Activated CD4-positive, alpha-beta T cell treated with anti-CD3 and anti-CD28 coated beads, Interleukin-2, Interleukin-6, amounts not matched to agents 100 ng/mL and 50 ng/mL, durations not matched to agents 16 hours and 8 hours (primary cell): Measurements from ENCODE around the gene TPBGL.

Source experiments
- DNase-seq: peaks from one replicate; pipeline ENCODE4 v3.0.0-alpha.2; 2020

The TPBGL gene, protein sequence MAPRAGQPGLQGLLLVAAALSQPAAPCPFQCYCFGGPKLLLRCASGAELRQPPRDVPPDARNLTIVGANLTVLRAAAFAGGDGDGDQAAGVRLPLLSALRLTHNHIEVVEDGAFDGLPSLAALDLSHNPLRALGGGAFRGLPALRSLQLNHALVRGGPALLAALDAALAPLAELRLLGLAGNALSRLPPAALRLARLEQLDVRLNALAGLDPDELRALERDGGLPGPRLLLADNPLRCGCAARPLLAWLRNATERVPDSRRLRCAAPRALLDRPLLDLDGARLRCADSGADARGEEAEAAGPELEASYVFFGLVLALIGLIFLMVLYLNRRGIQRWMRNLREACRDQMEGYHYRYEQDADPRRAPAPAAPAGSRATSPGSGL

DNA sequence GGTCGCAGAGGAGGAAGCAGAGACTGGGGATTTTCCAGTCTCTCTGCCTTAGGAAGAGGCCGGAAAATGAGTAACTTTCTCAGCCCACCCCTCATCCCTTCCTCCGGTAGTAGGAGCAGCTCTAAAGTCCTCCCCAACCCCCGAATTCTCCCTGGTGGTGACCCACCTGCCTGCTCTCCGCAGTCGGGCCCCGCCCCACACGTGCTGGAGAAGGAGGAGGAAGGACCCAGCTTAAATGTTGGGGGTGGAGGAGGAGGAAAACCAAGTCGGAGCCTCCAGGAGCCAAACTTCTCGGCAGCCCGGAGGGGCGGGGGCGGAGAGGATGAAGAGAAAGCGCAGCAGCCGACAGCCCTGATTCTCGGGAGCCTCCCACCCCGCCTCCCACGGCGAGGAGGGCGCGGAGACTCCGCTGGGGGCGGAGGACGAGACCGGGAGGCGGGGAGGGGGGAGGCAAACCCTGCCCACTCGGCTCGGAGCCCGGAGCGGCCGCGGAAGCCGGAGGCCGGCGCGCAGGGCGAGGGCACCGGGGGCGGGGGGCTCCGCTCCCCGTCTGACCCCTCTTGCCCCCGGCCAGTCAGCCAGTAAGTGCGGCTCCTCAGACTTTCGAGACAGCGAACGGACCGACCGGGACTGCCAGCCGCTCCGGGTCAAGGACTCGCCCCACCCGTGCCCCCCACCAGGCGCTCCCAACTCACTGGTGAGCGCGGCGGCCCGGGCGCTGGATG, at the start of gene TPBGL:
Gene TPBGL, plus strand, starts transcription at position 464 of the 725 bp plus-strand sequence. CDS start 276 bp downstream, outside the sequence.
- DNase-seq, result no peak

DNA sequence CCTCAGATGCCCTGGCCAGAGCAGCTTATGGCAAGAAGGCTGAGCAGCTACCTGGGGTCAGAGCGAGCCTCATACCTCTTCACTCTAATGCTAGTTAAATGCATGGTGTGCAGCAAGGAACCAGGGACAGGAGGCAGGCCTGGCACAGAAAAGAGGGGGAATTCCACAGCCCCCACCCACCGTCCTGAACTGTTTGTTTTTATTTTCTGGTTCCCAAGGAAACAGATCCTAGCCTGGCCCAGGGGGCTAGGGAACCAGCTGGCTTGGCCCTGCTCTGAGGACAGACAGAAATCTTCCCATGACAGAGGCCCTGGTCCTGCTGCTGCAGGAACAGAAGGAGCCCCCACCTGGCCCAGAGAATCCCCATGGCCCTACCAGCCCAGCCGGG, 49.2 kb upstream of the TPBGL start:
- no peak for DNase-seq

DNA sequence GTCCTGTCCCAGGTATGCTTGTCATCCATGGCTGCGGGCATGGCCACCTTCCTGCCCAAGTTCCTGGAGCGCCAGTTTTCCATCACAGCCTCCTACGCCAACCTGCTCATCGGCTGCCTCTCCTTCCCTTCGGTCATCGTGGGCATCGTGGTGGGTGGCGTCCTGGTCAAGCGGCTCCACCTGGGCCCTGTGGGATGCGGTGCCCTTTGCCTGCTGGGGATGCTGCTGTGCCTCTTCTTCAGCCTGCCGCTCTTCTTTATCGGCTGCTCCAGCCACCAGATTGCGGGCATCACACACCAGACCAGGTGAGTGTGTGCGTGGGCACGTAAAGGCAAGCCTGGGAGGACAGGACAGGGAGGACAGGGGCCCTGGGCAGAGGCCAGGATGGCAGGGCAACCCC, 47.3 kb upstream of the TPBGL start:
- DNase-seq, result no peak

DNA sequence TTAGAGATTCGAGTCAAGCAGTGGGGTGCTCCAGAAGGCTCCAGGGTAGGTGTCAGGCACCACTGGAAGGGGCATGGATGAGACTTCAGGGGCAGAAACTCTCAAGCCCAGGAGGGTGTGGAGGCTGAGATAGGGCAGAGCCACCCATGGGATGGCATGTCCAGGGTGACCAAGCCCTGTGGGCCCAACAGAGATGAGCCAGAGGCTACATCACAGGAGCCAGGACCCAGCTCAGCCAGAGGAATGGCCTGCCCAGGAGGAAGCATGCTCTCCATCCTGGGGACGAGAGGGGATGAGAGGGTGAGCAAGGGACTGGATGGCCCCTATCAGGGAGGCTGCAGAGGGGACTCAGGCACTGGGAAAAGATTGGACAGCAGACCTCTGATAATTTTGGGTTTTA, 46.9 kb upstream of the TPBGL start:
- no peak for DNase-seq

DNA sequence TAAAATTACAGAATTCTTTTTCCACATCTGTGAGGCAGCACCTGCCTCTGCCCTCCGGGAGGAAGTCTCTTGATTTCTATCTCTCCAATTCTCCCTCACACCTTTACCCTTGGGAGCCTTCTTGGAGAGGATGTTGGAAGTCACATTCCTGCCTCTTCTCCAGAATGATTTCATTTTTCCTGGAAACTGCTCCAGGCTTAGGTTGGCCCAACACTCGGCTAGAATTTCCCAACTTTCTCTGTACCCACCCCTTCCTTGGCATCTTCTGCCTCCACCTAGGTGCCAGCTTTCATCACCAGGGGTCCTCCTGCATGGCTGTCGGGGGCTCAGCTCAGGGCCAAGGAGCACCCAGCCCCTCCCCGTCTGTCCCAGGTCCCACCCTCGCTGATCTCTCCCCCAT, 46.4 kb upstream of the TPBGL start:
- no peak for DNase-seq

DNA sequence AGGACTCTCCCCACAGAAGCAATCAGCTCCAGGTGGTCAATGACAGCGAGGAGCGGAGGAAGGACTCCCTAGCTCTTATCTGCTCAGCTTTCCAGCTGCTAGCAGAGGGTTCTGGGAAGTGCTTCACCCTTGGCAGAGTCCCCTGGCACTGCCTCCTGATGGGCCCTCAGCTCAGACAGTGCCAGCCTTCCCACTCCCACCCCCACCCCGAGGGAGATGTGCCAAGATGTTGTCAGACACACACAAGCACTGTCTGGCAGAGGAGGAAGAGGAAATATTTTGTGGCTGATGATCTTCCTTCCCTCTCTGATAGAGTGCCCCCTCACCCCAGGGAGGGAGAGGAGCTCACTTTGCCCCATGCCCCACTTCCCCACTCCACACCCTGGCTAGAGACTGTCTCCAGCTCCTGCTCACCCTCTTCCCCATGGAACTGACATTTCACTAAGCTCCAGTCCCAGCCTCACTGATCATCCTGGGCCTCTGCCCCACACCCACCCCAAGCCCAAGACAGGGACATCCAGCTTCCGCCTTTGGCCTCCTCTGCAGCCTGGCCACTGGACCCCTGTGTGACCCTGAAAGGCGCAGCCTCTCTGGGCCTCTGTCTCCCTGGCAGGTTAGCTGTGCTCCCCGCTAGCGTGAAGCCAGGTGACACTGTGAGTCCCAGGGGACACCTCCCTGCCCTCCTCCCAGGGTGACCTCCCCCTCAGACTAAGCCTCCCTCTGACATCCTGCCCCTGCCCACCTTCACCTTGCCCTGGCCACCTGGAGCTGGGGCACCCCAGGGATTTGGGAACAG, 45.2 kb upstream of the TPBGL start:
- DNase-seq, result no peak

DNA sequence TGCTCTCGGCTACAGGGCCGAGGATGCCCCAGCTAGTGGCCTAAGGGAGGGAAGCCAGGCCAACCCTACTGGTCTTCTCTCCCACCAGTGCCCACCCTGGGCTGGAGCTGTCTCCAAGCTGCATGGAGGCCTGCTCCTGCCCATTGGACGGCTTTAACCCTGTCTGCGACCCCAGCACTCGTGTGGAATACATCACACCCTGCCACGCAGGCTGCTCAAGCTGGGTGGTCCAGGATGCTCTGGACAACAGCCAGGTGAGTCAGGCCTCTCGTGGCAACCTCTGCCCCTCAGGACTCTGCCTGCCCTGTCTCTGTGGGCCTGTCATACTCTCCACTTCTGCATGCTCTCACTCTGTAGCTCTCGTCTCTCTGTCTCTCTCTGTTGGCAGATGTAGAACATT, 44.1 kb upstream of the TPBGL start:
- no peak for DNase-seq

DNA sequence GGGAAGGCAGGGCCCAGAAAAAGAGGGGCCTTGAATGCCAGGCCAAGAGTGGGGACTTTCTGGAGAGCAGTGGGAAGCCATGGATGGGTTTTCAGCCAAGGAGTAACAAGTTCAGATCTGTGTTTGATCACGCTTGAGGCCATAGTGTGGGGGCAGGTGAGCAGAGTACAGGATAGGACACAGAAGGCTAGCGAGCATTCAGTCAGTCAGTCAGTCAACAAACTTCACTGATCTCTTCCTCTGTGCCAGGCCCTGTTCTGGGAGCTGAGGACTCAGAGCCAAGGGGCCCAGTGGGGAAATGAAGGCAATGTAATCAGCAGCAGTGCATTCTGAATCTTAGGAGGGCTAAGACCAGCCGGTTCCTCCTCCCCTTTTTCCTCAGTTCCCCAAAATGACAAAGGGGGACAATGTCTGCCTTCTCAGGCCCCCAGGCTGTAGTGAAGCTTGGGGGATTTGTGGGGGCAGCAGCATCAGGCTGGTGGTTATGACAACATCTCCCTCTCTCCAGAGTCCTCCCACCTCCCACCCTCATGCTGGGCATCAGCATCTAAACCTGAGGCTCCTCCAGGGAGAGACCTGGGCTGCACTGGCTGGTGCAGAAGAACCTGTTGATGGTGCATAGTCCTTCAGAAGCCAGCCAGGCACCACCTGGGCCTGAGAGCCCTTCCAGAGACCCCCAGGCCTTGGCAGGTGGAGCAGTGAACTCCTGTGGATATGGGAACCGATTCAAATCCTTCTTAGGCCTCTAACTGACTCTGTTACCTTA, 42.9 kb upstream of the TPBGL start:
- no peak for DNase-seq

DNA sequence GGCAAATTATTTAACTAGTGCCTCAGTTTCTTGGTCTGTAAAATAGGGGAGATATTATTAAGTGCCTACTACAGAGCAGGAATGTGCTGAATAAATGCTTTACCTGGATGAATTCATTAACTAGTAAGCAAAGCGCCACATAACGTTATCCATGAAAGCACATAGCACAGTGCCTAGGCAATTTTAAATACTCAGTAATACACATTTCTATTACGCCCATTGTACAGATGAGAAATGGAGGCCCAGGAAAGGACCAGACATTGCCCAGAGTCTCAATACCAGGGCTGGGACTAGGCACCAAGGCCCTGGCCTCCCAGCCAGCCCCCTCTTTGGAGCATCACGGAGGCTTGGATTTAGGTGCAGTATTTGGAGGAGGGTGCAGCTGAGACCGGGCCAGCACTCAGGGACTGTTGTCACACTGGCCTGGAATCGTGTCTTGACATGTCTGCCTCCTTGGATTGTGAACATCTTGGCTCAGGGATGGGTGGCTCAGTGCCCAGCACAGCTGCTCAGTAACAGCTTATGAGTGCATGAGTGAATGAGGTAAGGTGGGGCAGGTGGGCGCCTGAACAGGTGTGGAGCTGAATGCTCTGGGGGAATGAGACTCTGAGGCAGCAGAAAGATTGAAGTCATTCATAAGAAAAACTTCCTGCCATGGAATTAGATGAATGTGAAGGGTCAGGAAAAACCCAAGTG, 42.1 kb upstream of the TPBGL start:
- no peak for DNase-seq

DNA sequence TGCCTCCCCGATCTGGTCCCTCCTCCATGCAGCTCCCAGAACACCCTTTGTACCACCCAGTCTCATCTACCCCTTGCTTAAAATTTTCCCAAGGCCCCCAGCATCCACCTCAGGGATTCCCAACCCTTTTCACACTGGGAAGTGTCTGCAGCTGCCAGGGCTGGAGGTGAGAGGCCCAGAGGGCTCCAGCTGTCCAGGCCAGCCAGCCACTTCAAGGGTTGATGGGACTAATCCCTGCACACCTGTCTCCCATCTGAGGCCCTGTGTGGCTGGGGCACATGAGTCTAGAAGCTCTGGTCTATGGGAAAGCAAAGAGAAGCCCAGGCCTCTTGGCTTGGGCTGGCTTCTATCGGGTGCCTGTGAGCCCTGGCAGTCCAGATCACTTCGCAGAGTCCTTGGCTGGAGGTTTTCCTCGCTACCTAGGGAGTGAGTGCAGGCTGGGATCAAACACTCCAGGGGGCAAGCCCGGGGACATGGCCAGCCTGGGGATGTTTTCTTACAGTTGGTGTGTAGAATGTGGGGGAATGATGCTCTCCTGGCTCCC, 41.1 kb upstream of the TPBGL start:
- no peak for DNase-seq

DNA sequence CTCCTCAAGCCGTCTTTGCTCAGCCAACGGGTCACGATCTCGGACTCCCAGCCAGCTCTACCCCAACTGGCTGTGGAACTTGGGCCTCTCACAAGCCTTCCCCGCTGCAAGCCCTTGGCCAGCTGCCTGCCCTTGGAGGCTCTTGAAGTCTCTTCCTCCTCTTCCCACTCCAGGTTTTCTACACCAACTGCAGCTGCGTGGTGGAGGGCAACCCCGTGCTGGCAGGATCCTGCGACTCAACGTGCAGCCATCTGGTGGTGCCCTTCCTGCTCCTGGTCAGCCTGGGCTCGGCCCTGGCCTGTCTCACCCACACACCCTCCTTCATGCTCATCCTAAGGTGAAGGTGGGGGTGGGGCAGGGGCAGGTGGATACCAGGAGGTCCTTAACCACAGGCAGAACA, 40.5 kb upstream of the TPBGL start:
- no peak for DNase-seq

DNA sequence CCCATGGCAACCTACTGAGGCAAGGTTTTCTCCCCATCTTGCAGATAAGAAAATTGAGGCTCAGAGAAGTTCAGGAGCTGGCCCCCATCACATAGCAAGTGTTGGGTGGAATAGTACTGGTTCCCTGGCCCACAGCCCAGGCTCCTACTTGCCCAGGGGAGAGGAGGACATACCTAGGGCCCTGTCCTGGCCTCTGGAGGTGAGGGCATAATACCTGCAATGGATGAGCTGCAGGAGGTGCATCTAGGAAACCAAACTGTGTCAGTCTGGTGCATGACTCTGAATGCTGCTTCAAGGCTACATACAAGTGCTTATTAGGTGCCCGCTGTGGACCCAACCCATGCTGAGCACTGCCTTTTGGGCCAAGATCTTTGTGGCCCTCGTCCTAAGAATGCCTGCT, 40.0 kb upstream of the TPBGL start:
- no peak for DNase-seq

DNA sequence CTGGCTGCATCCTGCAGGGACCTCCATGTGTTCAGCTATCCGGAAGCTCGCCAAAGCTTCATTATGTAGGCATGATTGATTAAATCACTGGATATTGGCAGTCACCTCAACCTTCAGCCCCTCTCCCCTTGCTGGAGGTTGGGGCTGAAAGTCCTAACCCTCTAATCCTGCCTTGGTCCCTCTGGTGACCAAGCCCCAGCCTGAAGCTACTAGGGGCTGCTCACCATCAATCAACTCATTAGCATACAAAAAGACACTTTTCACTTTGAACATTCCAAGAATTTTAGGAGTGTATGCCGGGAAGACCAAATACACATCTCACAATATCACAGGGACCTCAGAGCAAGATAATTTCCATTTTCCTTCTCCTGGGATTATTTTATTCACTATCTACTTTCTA, 38.8 kb upstream of the TPBGL start:
- no peak for DNase-seq

DNA sequence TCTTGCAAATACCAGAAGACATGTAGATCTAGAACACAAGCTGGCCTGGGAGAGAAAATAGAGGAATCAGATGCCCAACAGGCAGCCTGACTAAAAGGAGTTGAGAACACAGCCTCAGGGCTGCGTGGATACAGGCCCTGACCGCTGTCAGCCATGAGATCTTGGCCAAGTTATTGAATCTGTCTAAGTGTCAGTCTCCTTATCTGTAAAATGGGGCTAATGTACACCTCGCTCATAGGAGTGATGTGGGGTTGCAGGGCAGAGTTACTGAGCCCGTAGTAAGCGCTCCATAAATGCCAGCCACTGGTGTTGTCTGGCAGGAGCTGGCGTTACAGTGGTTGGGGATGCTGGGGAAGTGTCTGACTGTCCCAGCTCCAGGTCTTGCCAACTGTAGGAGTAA, 38.4 kb upstream of the TPBGL start:
- no peak for DNase-seq

DNA sequence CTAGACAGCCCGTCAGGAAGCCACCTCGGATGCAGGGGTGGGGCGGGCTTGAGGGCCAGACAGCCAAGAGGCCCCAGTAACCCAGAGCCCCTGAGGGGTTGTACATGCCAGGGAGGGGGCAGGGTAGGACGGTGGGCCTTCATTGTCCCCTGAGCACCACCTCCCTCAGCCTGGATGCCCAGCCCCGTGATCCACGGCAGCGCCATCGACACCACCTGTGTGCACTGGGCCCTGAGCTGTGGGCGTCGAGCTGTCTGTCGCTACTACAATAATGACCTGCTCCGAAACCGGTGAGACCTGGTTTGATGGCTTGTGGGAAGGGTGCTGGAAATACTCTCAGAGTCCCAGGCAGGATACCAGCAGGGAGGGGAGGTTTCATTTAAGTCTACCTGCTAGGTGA, 37.4 kb upstream of the TPBGL start:
- DNase-seq, result no peak

DNA sequence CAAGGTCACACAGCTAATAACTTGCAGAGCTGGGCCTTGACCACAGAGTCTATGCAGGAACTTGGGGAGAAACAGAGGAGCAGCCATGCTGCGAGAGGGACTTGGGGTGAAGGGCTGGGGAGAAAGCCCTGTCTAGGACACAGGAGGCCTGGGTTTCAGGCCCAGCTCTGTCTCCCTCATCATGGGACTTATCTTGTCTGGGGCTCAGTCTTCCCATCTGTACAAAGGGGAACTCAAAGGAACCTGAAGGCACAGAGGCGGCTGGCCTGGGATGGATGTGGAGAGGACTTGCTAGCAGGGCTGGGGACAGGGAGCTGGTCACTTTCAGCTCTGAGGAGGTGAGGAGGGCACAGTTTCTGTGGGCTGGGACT, 36.9 kb upstream of the TPBGL start:
- no peak for DNase-seq

DNA sequence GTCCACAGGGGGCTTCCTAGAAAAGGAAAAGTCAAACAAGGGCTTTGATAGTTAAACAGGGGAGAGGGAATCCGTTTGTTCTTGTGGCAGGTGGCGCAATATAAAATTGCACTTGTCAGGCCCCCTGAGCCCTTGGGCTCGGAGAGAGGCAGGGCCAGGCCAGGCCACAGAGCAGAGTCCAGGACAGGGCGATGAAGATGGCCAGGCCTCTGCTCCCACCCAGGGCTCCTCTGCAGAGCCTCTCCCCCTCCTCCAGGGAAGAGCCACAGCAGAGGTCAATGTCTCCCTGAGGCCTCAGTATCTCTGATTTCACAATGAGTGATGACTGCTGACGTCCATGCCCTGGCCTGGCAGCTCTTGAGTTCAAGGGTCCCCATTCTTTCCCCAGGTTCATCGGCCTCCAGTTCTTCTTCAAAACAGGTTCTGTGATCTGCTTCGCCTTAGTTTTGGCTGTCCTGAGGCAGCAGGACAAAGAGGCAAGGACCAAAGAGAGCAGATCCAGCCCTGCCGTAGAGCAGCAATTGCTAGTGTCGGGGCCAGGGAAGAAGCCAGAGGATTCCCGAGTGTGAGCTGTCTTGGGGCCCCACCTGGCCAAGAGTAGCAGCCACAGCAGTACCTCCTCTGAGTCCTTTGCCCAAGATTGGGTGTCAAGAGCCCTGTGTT, 36.4 kb upstream of the TPBGL start:
- DNase-seq, result no peak

DNA sequence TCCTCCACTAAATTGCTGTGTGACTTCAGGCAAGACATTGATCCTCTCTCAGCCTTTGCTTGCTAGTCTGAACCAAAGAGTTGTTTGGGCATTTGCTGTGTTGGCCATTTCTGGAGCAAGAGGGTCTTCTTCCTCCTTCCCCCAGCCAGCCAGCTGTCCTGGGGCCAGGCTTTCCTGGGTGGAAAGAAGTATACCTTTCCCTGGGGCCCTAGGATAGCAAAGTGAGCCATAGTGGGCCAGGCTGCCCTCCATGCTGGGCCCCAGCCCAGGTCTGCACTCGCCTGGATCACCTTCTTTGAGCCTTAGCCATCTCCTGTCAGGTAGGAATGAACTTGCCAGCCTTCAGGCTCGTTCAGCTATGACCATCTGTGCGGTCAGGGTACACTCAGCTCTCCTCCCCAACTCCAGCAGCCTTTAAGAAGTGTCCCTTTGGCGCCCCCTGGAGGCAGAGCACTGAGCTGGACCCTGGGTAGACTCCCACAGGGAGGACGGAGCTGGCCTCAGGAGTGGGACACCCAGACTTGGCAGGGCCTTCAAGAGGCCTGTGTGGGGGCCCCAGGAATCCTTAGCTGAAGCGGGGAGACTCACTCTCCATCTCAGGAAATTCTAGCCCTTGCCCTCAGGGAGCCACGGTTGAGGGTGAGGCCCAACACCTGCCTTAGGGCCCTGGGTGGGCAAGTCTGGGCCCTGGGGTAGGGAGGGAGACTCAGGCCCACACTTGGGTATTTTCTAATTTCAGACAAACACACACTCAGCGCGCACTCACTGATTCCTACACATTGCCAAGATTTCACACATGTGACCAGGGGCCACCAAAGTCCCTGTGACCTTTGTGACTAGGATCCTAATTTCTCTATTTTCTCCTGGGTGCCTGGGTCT, 35.6 kb upstream of the TPBGL start:
- peak; percentile 89 for DNase-seq

DNA sequence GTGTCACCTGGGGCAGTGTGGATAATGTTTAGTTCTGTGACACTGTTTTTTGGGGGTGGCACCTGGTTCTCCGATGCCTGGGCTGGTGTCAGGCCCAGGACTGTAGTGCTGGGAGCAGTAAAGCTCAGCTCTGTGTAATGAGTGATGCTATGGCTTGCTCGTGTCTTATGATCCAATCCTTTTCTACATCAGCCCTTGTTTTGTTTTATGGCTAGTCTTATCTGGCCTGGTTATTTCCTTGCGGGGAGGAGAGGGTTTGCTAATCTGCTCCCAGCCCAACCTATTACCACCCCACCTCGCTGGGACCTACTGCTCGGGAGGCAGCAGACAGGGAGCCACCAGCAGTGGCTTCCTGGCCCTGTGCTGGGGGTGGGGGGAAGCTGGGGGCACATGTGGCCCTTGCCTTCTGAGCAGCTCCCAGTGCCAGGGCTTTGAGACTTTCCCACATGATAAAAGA, 35.0 kb upstream of the TPBGL start:
- no peak for DNase-seq

DNA sequence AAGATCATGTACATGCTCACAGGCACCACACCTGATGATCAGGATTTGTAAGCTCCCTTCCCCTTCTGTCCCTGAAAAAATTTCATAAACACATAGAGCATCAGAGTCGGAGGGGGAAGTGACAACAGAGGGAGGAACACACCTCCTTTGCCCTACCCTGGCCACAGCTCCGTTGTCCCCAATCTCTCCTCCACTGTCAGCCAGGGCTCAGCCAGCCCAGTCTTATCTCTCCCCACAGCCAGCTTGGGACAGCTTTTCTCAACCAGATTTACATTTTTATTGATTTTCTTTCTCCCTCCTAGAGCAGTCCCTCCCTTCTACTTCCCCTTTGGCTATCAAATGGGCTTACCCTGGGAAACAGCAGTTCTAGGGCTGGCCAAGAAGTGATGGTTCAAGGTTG, 32.1 kb upstream of the TPBGL start:
- no peak for DNase-seq
